ENCODE data around the gene HLA-DOA.

DNA sequence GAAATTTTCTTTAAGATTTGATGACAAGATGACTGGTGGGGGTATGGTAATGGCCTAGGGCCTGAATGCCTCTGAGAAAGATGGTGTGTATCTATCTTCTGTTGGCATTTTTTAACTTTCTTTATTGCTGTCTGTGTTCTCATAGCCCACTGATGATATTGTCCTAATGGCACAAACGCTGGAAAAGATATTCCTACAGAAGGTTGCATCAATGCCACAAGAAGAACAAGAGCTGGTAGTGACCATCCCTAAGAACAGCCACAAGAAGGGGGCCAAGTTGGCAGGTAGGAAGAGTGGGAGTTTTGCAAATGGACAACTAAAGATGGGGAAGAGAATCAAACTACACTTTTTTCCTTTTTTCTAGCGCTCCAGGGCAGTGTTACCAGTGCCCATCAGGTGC is 33.5 kb downstream of the HLA-DOA start:
- TF ChIP-seq, protein P1, sequence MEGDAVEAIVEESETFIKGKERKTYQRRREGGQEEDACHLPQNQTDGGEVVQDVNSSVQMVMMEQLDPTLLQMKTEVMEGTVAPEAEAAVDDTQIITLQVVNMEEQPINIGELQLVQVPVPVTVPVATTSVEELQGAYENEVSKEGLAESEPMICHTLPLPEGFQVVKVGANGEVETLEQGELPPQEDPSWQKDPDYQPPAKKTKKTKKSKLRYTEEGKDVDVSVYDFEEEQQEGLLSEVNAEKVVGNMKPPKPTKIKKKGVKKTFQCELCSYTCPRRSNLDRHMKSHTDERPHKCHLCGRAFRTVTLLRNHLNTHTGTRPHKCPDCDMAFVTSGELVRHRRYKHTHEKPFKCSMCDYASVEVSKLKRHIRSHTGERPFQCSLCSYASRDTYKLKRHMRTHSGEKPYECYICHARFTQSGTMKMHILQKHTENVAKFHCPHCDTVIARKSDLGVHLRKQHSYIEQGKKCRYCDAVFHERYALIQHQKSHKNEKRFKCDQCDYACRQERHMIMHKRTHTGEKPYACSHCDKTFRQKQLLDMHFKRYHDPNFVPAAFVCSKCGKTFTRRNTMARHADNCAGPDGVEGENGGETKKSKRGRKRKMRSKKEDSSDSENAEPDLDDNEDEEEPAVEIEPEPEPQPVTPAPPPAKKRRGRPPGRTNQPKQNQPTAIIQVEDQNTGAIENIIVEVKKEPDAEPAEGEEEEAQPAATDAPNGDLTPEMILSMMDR (IDR thresholded peaks at IDR 0.05; ENCODE audit: low read depth, low read length): no peak
- no peak for TF ChIP-seq EZH2phosphoT487 (IDR thresholded peaks at IDR 0.05; ENCODE audit: low read depth)
